HepG2 (cell line): ENCODE measurements around the gene VEGFC. TPM values are rescaled to one million over a fixed set of nuclear protein-coding genes. Genes with fewer than 3 reads are reported as not detected.

ENCODE experiments used
- ATAC-seq: fragments of 200-7000 bp; cut with Tn5 transposase; 3 replicates; pipeline ENCODE4 v1.9.1; 2020; ENCODE audit warnings: mild to moderate bottlenecking, moderate library complexity
- BruUV-seq: library from RNA; stranded (reverse); fragments of 400-500 nt; replicated peaks from 2 replicates; lab custom pipeline; 2021; lab: Mats Ljungman, UMichigan
- CTCF ChIA-PET: fragments of 300-600 bp; formaldehyde crosslinking; extraction: SDS; loops from one replicate; lab custom pipeline; 2021; ENCODE audit warnings: low total read pairs, inconsistent platforms, low intra/inter-chr PET ratio; lab: Yijun Ruan, JAX
- POLR2A ChIA-PET: fragments of 350-600 bp; sonication (Branson Sonifier 250); formaldehyde crosslinking; loops from one replicate; lab custom pipeline; 2020; ENCODE audit warnings: antibody characterized with exemption, inconsistent platforms; lab: Yijun Ruan, JAX
- DNase-seq: peaks from one replicate; pipeline ENCODE4 v3.0.0-alpha.2; 2015; ENCODE audit warnings: low spot score
- FAIRE-seq: peaks from 3 replicates; lab custom pipeline; 2011; peaks lifted over from hg19 to GRCh38; lab: Jason Lieb, UNC
- H2AFZ ChIP-seq: one replicate; pipeline ENCODE4 v1.6.1; 2011; ENCODE audit warnings: low read length, inconsistent platforms
- H3K27ac ChIP-seq: fragments of 300-600 bp; 3 replicates; pipeline ENCODE4 v1.8.0; 2011; ENCODE audit warnings: mixed run types, mild to moderate bottlenecking, mixed read lengths, low read length, inconsistent platforms; ENCODE audit not compliant: insufficient read depth; ENCODE audit errors: extremely low read length
- H3K27me3 ChIP-seq, 2 experiments: fragments of 200-600 bp in 1 of 2; 2 replicates in 1 of 2; 3 replicates in 1 of 2; pipeline versions ENCODE4 v1.6.0 to v1.8.0; 2011; ENCODE audit warnings: low read length in 2 of 2, mild to moderate bottlenecking in 2 of 2, moderate library complexity in 2 of 2, inconsistent platforms in 1 of 2; ENCODE audit not compliant: insufficient read depth in 2 of 2, control insufficient read depth in 1 of 2
- H3K36me3 ChIP-seq, 2 experiments: fragments of 200-600 bp in 1 of 2; replicated peaks in 1 of 2; 2 replicates in 1 of 2; 3 replicates in 1 of 2; pipeline versions ENCODE4 v1.5.1 to v1.8.0; 2011; ENCODE audit warnings: low read length in 2 of 2, inconsistent platforms in 1 of 2; ENCODE audit not compliant: insufficient read depth in 2 of 2, control insufficient read depth in 1 of 2
- H3K4me1 ChIP-seq: 2 replicates; pipeline ENCODE4 v1.5.1; 2012; ENCODE audit warnings: low read length, inconsistent platforms; ENCODE audit not compliant: insufficient read depth
- H3K4me2 ChIP-seq: 2 replicates; pipeline ENCODE4 v1.6.0; 2011; ENCODE audit warnings: low read depth, low read length, inconsistent platforms
- H3K4me3 ChIP-seq, 3 experiments: fragments of 200-600 bp in 1 of 3; sonication (generic), shearing (Covaris generic) in 1 of 3; replicated peaks in 1 of 3; 2 replicates each; pipeline ENCODE4 v1.5.1; 2011 to 2016; ENCODE audit warnings: low read length in 3 of 3, inconsistent platforms in 2 of 3, low read depth in 2 of 3, mild to moderate bottlenecking in 2 of 3, control low read depth in 1 of 3, mixed read lengths in 1 of 3; ENCODE audit not compliant: insufficient read depth in 1 of 3
- H3K79me2 ChIP-seq: one replicate; pipeline ENCODE4 v1.6.1; 2011; ENCODE audit warnings: low read length, inconsistent platforms; ENCODE audit not compliant: insufficient read depth
- H3K9ac ChIP-seq: 2 replicates; pipeline ENCODE4 v1.6.0; 2011; ENCODE audit warnings: mild to moderate bottlenecking, low read depth, low read length, inconsistent platforms; ENCODE audit not compliant: insufficient read depth
- H3K9me3 ChIP-seq: 2 replicates; pipeline ENCODE4 v1.5.1; 2012; ENCODE audit warnings: mild to moderate bottlenecking, low read length
- H4K20me1 ChIP-seq: 2 replicates; pipeline ENCODE4 v1.6.0; 2011; ENCODE audit warnings: inconsistent platforms, mild to moderate bottlenecking, low read length, moderate library complexity; ENCODE audit not compliant: insufficient read depth
- CSRNP2 ChIP-seq: sonication (generic); formaldehyde crosslinking; conservative IDR thresholded peaks from 2 replicates; pipeline ENCODE4 v1.8.0; 2022; ENCODE audit warnings: low read depth, missing genetic modification reagents
- EEA1 ChIP-seq: sonication (generic); formaldehyde crosslinking; IDR thresholded peaks from 2 replicates; pipeline ENCODE4 v1.5.1; 2020; ENCODE audit warnings: mild to moderate bottlenecking, missing genetic modification reagents, borderline replicate concordance
- FOXA1 ChIP-seq, 2 experiments: fragments of 450-650 bp in 1 of 2; sonication (generic) in 1 of 2; formaldehyde crosslinking in 1 of 2; IDR thresholded peaks; 2 replicates each; pipeline versions ENCODE4 v1.4.0 to v1.6.1; 2016 to 2020; ENCODE audit warnings: missing genetic modification reagents in 1 of 2
- GATAD1 ChIP-seq: IDR thresholded peaks from 2 replicates; pipeline ENCODE4 v1.6.1; 2016; ENCODE audit warnings: missing genetic modification reagents, missing compliant biosample characterization
- GFI1 ChIP-seq: sonication (generic); formaldehyde crosslinking; IDR thresholded peaks from 2 replicates; pipeline ENCODE4 v1.5.0; 2020; ENCODE audit warnings: missing genetic modification reagents, mild to moderate bottlenecking, borderline replicate concordance
- MED13 ChIP-seq: sonication (generic); formaldehyde crosslinking; IDR thresholded peaks from 2 replicates; pipeline ENCODE4 v1.5.0; 2020; ENCODE audit warnings: missing genetic modification reagents
- STAG1 ChIP-seq: sonication (generic); formaldehyde crosslinking; IDR thresholded peaks from 2 replicates; pipeline ENCODE4 v1.4.0; 2020; ENCODE audit warnings: missing genetic modification reagents
- TCF12 ChIP-seq, 2 experiments: fragments of 450-650 bp in 1 of 2; sonication (generic) in 1 of 2; formaldehyde crosslinking in 1 of 2; IDR thresholded peaks; 2 replicates each; pipeline versions ENCODE4 v1.6.1 to v1.8.0; 2017 to 2022; ENCODE audit warnings: antibody characterized with exemption in 1 of 2, mild to moderate bottlenecking in 1 of 2, missing genetic modification reagents in 1 of 2, moderate library complexity in 1 of 2
- ZNF597 ChIP-seq: sonication (generic); formaldehyde crosslinking; IDR thresholded peaks from 2 replicates; pipeline ENCODE4 v1.5.0; 2020; ENCODE audit warnings: missing genetic modification reagents
- ZNF609 ChIP-seq: sonication (generic); formaldehyde crosslinking; IDR thresholded peaks from 2 replicates; pipeline ENCODE4 v1.4.0; 2020; ENCODE audit warnings: mild to moderate bottlenecking, missing genetic modification reagents, borderline replicate concordance
- ZNF747 ChIP-seq: sonication (generic); formaldehyde crosslinking; IDR thresholded peaks from 2 replicates; pipeline ENCODE4 v1.8.1; 2023; ENCODE audit warnings: missing genetic modification reagents, mild to moderate bottlenecking, borderline replicate concordance
- ZNF790 ChIP-seq: sonication (generic); formaldehyde crosslinking; IDR thresholded peaks from 2 replicates; pipeline ENCODE4 v1.8.0; 2022; ENCODE audit warnings: missing genetic modification reagents, mild to moderate bottlenecking, borderline replicate concordance
- ZSCAN21 ChIP-seq: sonication (generic); formaldehyde crosslinking; IDR thresholded peaks from 2 replicates; pipeline ENCODE4 v1.8.0; 2022; ENCODE audit warnings: mild to moderate bottlenecking, missing genetic modification reagents, moderate library complexity, borderline replicate concordance
- WGBS: methylation state at CpG from one replicate; pipeline ENCODE4 v1.1.6; 2017; ENCODE audit warnings: low lambda C conversion rate; 5-methylcytosine and 5-hydroxymethylcytosine counted together
- in situ Hi-C: cut with HindIII; loops from 2 replicates; pipeline ENCODE4 v1.10.0; 2017; ENCODE audit warnings: low pct_unique_long_range_greater_than_20kb; ENCODE audit not compliant: extremely low pct_ligation_motif_present
- intact Hi-C: fragments of 100-400 bp; cut with micrococcal nuclease; formaldehyde crosslinking; loops from one replicate; pipeline ENCODE4 v1.10.0; 2022; ENCODE audit not compliant: unreplicated experiment
- polyA plus RNA-seq, 8 experiments: library from polyadenylated mRNA; depleted of rRNA in 3 of 8; stranded (reverse) in 7 of 8; unstranded in 1 of 8; fragments of >200 nt; fragmentation: Illumina TruSeq in 4 of 8; extraction: Trizol in 4 of 8; gene quantifications; 2 replicates each; pipeline versions ENCODE4 v1.2.1 to v1.2.3, GENCODE V29; 2011 to 2016; ENCODE audit warnings: low read depth in 4 of 8, missing spikeins in 1 of 8, mixed read lengths in 1 of 8; ENCODE audit not compliant: insufficient read depth in 1 of 8
- total RNA-seq, 5 experiments: library from RNA; depleted of rRNA; stranded (reverse); fragments of >200 nt; fragmentation: Illumina TruSeq; extraction: Trizol; gene quantifications; 2 replicates each; pipeline ENCODE4 v1.2.3, GENCODE V29; 2016; ENCODE audit warnings: low read depth in 1 of 5

The VEGFC gene
- total and polyA plus RNA-seq, 2 of the 13 experiments (the other 11 are each of a cell fraction or from before 2014, with no cell fraction given), result not detected

GRCh38 chr4:176755001-176755400 lies 37.7 kb downstream of the VEGFC start:
- no peaks in the 10 kb centered on the region for H3K79me2 ChIP-seq
- ATAC-seq, result no peak
- BruUV-seq, result no TSS peak

GRCh38 chr4:176753049-176753448 lies 39.7 kb downstream of the VEGFC start:
- intact Hi-C loops (no loop called here), in situ Hi-C loops (no loop called here)
- POLR2A ChIA-PET, result no interaction called here
- no peak overlapping the region for H3K27ac ChIP-seq
- H4K20me1 ChIP-seq, result no peaks in the 10 kb centered on the region
- no peak overlapping the region for H2AFZ ChIP-seq
- 5% methylated on average over 3 of the region's 3 CpGs for WGBS
- H3K27me3 ChIP-seq, result no peaks in the 10 kb centered on the region
- H3K9me3 ChIP-seq, result no peaks in the 10 kb centered on the region
- no peak for DNase-seq
- no peak overlapping the region for H3K9ac ChIP-seq
- CTCF ChIA-PET, result no interaction called here
- no peak for FAIRE-seq
- no peak overlapping the region for H3K4me3 ChIP-seq
- H3K4me2 ChIP-seq, result no peak overlapping the region
- no peaks in the 10 kb centered on the region for H3K79me2 ChIP-seq
- H3K36me3 ChIP-seq, result no peaks in the 10 kb centered on the region
- BruUV-seq, result no TSS peak
- ATAC-seq, result no peak
- H3K4me1 ChIP-seq, result no peaks in the 10 kb centered on the region
- no peak for TF ChIP-seq ZNF609
- no peak for TF ChIP-seq ZNF597
- TF ChIP-seq STAG1 (CRISPR knock-in tag), result no peak
- no peak for TF ChIP-seq GFI1 (CRISPR knock-in tag)
- TF ChIP-seq ZNF790, result no peak
- TF ChIP-seq ZSCAN21 (CRISPR knock-in tag), result no peak

More at GRCh38 chr4:176755001-176755400, 37.7 kb downstream of the VEGFC start:
- WGBS, result 0% methylated on average over 2 of the region's 2 CpGs
- Histone ChIP-seq H3K4me3 (no peak overlapping the region), H3K9me3 (no peaks in the 10 kb centered on the region), H3K27ac (no peak overlapping the region), H3K4me1 (no peaks in the 10 kb centered on the region), H3K36me3 (no peaks in the 10 kb centered on the region), H3K4me2 (no peak overlapping the region), H3K9ac (no peak overlapping the region), H4K20me1 (no peaks in the 10 kb centered on the region), H2AFZ (no peak overlapping the region), H3K27me3 (no peaks in the 10 kb centered on the region)
- FAIRE-seq, result no peak
- POLR2A ChIA-PET, result no interaction called here
- intact Hi-C loops, result no loop called here
- CTCF ChIA-PET, result no interaction called here
- no peak for TF ChIP-seq ZNF747 (CRISPR knock-in tag)
- TF ChIP-seq EEA1 (CRISPR knock-in tag), result no peak
- no peak for TF ChIP-seq GATAD1
- TF ChIP-seq TCF12 (IDR thresholded peaks at IDR 0.05), result no peak
- no peak for TF ChIP-seq TCF12 (CRISPR knock-in tag; IDR thresholded peaks at IDR 0.05)
- TF ChIP-seq FOXA1 (IDR thresholded peaks at IDR 0.05), result no peak
- no peak for TF ChIP-seq FOXA1 (CRISPR knock-in tag; IDR thresholded peaks at IDR 0.05)
- no peak for TF ChIP-seq MED13
- no peak for TF ChIP-seq CSRNP2
- TF ChIP-seq, all 625 proteins: peak for 0
- in situ Hi-C loops, result no loop called here
- DNase-seq, result no peak
